ENCODE data around the gene OBSCN. TPM values are rescaled to one million over a fixed set of nuclear protein-coding genes. Genes with fewer than 3 reads are reported as not detected.

Gene OBSCN
- total RNA-seq, 1 donor from 2014 or later = 17.5 TPM

- no peak overlapping the region for H3K4me3 Mint-ChIP-seq (ENCODE audit: unreplicated experiment)
Observed at GRCh38 chr1:228350831-228351781, 143.3 kb downstream of the OBSCN start.

DNA sequence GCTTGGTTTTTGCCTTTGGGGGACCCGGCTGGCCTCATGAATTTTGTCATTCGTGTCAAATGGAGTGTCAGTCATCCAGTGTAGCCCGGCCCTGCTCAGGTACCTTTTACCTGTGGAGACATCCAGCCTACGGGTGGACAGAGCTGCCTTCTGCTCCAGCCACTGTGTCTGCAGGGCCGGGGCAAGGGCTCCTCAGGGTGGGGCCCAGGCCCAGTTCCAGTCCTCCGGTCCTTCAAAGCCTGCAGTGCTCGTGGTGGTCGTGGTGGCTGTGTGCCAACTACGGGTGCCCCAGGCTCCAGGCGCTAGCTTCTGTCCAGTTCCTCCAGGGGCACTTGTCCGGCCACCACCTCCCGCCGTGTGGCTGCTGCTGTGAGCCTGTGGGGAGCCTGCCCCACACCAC is 144.0 kb downstream of the OBSCN start:
- Histone ChIP-seq H3K36me3 (ENCODE audit: insufficient read depth, low read length) (no peaks in the 10 kb centered on the region), H3K27me3 (ENCODE audit: insufficient read depth, low read length) (no peaks in the 10 kb centered on the region), H3K27ac (ENCODE audit: low read depth, low read length) (no peak overlapping the region), H4K20me1 (ENCODE audit: insufficient read depth, low read length) (no peaks in the 10 kb centered on the region), H3K4me2 (ENCODE audit: low read length) (no peak overlapping the region), H3K79me2 (ENCODE audit: insufficient read depth, low read length) (no peaks in the 10 kb centered on the region), H3K9me3 (ENCODE audit: insufficient read depth, low read depth, low read length) (no peaks in the 10 kb centered on the region), H3K4me3 (ENCODE audit: insufficient read depth, low read depth, low read length) (no peak overlapping the region), H3K9ac (ENCODE audit: low read length) (no peak overlapping the region), H3K4me1 (ENCODE audit: insufficient read depth, low read length) (no peaks in the 10 kb centered on the region), H2AFZ (ENCODE audit: low read depth, low read length) (no peak overlapping the region)
- TF ChIP-seq CTCF (IDR thresholded peaks at IDR 0.05; ENCODE audit: insufficient read depth, low read depth, low read length) = no peak
- TF ChIP-seq EZH2 (IDR thresholded peaks at IDR 0.05; ENCODE audit: insufficient read depth, low read length) = no peak
- no peak overlapping the region for H3K27ac Mint-ChIP-seq (ENCODE audit: unreplicated experiment)
- no peak overlapping the region for H3K4me3 Mint-ChIP-seq (ENCODE audit: unreplicated experiment)
- H3K9me3 Mint-ChIP-seq (ENCODE audit: unreplicated experiment) = peaks cover under 1% of the 10 kb centered on the region
- H3K4me1 Mint-ChIP-seq (ENCODE audit: low read depth, unreplicated experiment) = no peaks in the 10 kb centered on the region
- DNase-seq (ENCODE audit: low read depth) (no peak), FAIRE-seq (no peak)
- H3K36me3 Mint-ChIP-seq (ENCODE audit: low read depth, unreplicated experiment) = peaks cover 4% of the 10 kb centered on the region
- peaks cover 22% of the 10 kb centered on the region for H3K27me3 Mint-ChIP-seq (ENCODE audit: low read depth, unreplicated experiment)

More at GRCh38 chr1:228350831-228351781, 143.3 kb downstream of the OBSCN start:
- H3K79me2 ChIP-seq (ENCODE audit: insufficient read depth, low read length) = no peaks in the 10 kb centered on the region
- FAIRE-seq (no peak), DNase-seq (ENCODE audit: low read depth) (no peak)
- Mint-ChIP-seq H3K4me1 (ENCODE audit: low read depth, unreplicated experiment) (no peaks in the 10 kb centered on the region), H3K27me3 (ENCODE audit: low read depth, unreplicated experiment) (peaks cover 28% of the 10 kb centered on the region), H3K27ac (ENCODE audit: unreplicated experiment) (no peak overlapping the region), H3K9me3 (ENCODE audit: unreplicated experiment) (peaks cover 2% of the 10 kb centered on the region), H3K36me3 (ENCODE audit: low read depth, unreplicated experiment) (peaks cover 5% of the 10 kb centered on the region)
- TF ChIP-seq CTCF (IDR thresholded peaks at IDR 0.05; ENCODE audit: insufficient read depth, low read depth, low read length) (no peak), EZH2 (IDR thresholded peaks at IDR 0.05; ENCODE audit: insufficient read depth, low read length) (no peak)
- H3K27me3 ChIP-seq (ENCODE audit: insufficient read depth, low read length) = no peaks in the 10 kb centered on the region
- H3K9ac ChIP-seq (ENCODE audit: low read length) = no peak overlapping the region
- no peaks in the 10 kb centered on the region for H3K36me3 ChIP-seq (ENCODE audit: insufficient read depth, low read length)
- H3K9me3 ChIP-seq (ENCODE audit: insufficient read depth, low read depth, low read length) = no peaks in the 10 kb centered on the region
- H3K4me1 ChIP-seq (ENCODE audit: insufficient read depth, low read length) = no peaks in the 10 kb centered on the region
- H3K27ac ChIP-seq (ENCODE audit: low read depth, low read length) = no peak overlapping the region
- H4K20me1 ChIP-seq (ENCODE audit: insufficient read depth, low read length) = no peaks in the 10 kb centered on the region
- H2AFZ ChIP-seq (ENCODE audit: low read depth, low read length) = no peak overlapping the region
- no peak overlapping the region for H3K4me2 ChIP-seq (ENCODE audit: low read length)
- no peak overlapping the region for H3K4me3 ChIP-seq (ENCODE audit: insufficient read depth, low read depth, low read length)
